ENCODE data around the gene SLC12A3.
"Not testable (repeated sequence)": the region's sequence is repeated elsewhere in the genome, so short reads cannot be mapped to it uniquely, and the experiment has no call there.

Gene SLC12A3

DNA sequence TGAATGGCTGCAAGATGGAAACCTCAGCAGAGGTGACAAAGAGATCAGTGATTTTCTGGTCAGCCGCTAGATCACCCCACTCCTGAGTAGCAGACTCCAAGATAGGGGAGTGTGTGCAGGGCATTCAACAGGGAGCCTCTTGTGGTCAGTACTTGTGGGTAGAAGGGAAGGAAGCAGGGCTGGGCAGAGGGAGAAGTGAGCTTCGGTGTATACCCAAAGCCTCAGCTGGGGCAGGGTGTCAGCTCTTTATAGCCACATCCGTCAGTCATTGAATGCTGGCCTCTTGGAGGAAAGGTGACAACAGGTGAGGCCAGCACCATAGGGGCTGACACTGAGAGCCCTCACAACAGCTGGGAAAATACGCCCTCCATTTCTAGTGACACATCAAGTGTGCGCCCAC, 2.2 kb upstream of the SLC12A3 start:
- peaks cover 3% of the 10 kb centered on the region for H3K79me2 ChIP-seq
- no peak overlapping the region for H2AFZ ChIP-seq
- no peaks in the 10 kb centered on the region for H3K36me3 ChIP-seq (ENCODE audit: control insufficient read depth, insufficient read depth, low read length)
- H3K4me1 ChIP-seq, result peaks cover 25% of the 10 kb centered on the region
- no peak overlapping the region for H3K4me2 ChIP-seq (ENCODE audit: low read length)
- H3K27ac ChIP-seq, result no peak overlapping the region
- TF ChIP-seq, protein P1, sequence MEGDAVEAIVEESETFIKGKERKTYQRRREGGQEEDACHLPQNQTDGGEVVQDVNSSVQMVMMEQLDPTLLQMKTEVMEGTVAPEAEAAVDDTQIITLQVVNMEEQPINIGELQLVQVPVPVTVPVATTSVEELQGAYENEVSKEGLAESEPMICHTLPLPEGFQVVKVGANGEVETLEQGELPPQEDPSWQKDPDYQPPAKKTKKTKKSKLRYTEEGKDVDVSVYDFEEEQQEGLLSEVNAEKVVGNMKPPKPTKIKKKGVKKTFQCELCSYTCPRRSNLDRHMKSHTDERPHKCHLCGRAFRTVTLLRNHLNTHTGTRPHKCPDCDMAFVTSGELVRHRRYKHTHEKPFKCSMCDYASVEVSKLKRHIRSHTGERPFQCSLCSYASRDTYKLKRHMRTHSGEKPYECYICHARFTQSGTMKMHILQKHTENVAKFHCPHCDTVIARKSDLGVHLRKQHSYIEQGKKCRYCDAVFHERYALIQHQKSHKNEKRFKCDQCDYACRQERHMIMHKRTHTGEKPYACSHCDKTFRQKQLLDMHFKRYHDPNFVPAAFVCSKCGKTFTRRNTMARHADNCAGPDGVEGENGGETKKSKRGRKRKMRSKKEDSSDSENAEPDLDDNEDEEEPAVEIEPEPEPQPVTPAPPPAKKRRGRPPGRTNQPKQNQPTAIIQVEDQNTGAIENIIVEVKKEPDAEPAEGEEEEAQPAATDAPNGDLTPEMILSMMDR (IDR thresholded peaks at IDR 0.05), result no peak
- no peak overlapping the region for H3K4me3 ChIP-seq (ENCODE audit: low read depth, low read length)
- H3K9ac ChIP-seq, result no peak overlapping the region
- no peaks in the 10 kb centered on the region for H3K9me3 ChIP-seq (ENCODE audit: control insufficient read depth, low read length)
- H3K27me3 ChIP-seq (ENCODE audit: control insufficient read depth, insufficient read depth, low read length), result no peaks in the 10 kb centered on the region

DNA sequence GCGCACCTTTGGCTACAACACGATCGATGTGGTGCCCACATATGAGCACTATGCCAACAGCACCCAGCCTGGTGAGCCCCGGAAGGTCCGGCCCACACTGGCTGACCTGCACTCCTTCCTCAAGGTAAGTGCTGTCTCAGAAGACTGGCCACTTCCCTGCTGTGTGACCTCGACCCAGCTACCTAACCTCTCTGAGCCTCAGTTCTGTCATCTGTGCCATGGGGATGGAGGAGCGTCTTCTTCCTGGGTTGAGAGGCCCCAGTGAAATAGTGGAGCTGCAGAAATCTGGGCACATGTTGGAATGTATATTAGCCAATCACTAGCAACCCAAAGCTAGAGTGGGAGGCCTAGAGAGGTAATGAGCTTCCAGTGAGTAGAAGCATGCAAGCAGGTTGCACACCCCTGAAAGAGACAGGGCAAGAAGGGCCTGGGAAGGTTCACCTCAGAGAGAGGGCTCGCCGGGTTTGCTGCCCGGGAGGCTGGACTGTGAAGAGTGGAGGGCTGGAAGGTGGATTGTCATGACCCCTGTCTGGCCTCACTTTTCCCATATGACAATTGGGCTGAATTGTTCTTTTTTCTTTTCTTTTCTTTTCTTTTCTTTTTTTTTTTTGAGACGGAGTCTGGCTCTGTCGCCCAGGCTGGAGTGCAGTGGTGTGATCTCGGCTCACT, 521 bp downstream of the SLC12A3 start:
- H3K9ac ChIP-seq, result no peak overlapping the region
- TF ChIP-seq, protein P1 (IDR thresholded peaks at IDR 0.05), result no peak
- H3K9me3 ChIP-seq (ENCODE audit: control insufficient read depth, low read length), result no peaks in the 10 kb centered on the region
- no peaks in the 10 kb centered on the region for H3K27me3 ChIP-seq (ENCODE audit: control insufficient read depth, insufficient read depth, low read length)
- H3K79me2 ChIP-seq, result peaks cover 4% of the 10 kb centered on the region
- no peak overlapping the region for H3K4me2 ChIP-seq (ENCODE audit: low read length)
- H3K27ac ChIP-seq, result no peak overlapping the region
- H3K36me3 ChIP-seq (ENCODE audit: control insufficient read depth, insufficient read depth, low read length), result no peaks in the 10 kb centered on the region
- no peak overlapping the region for H2AFZ ChIP-seq
- peaks cover 15% of the 10 kb centered on the region for H3K4me1 ChIP-seq
- H3K4me3 ChIP-seq (ENCODE audit: low read depth, low read length), result no peak overlapping the region

DNA sequence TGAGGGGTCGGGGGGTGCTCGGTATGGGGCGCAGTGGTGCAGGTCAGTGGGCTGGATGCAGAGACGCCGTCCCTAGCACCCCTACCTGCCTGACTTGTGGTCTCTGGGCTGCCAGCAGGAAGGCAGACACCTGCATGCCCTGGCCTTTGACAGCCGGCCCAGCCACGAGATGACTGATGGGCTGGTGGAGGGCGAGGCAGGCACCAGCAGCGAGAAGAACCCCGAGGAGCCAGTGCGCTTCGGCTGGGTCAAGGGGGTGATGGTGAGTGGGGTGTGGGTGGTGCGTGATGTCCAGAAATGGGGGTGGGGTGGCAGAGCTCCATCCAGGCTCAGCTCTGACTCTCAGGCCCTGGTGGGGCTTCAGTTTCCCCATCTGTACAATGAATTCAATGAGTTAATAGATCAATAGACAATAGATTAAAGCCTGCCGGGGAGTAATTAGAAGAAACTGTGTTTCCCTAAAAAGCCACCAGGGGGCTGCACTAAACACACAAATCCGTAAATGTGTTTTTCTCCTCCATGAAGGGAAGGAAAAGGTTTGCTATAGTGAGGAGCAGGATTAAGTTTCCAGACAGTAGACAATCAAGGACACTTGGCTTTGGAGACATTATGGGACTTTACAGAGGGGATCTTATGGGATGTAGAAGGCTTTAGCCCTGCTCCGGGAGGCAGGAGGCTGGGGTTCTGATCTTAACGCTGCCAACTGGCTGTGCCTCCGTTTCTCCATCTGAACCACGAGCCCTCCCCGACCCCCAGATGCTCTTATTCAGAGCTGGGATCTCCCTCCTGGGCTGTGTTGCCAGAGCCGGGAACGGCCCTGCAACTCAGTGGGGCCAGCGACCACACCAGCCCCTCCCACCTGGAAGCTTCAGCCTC, 2.2 kb downstream of the SLC12A3 start:
- Histone ChIP-seq H3K9me3 (ENCODE audit: control insufficient read depth, low read length) (no peaks in the 10 kb centered on the region), H3K79me2 (peaks cover 4% of the 10 kb centered on the region), H3K27me3 (ENCODE audit: control insufficient read depth, insufficient read depth, low read length) (no peaks in the 10 kb centered on the region), H3K4me2 (ENCODE audit: low read length) (no peak overlapping the region), H3K27ac (no peak overlapping the region), H3K9ac (peak overlapping the region; percentile 9), H2AFZ (peak overlapping the region; percentile 70), H3K4me1 (no peaks in the 10 kb centered on the region), H3K36me3 (ENCODE audit: control insufficient read depth, insufficient read depth, low read length) (no peaks in the 10 kb centered on the region), H3K4me3 (ENCODE audit: low read depth, low read length) (no peak overlapping the region)
- TF ChIP-seq, protein P1 (IDR thresholded peaks at IDR 0.05), result peak; percentile 90

DNA sequence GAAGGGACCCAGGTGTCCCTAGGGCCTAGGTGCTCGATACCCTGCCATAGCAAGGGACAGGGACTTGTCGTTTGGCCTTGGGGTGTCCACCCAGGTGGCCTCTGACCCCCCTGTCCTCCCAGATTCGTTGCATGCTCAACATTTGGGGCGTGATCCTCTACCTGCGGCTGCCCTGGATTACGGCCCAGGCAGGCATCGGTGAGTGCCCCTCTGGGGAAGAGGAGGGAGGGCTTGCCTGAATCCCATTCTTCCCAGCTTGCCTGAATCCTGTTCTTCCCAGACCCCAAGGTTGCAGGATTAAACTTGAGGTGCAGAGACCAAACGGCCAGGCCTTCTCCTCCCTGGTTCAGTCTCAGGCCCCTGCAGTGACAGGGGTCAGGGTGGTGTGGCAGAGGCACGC, 3.2 kb downstream of the SLC12A3 start:
- Histone ChIP-seq H3K4me2 (ENCODE audit: low read length) (no peak overlapping the region), H2AFZ (no peak overlapping the region), H3K36me3 (ENCODE audit: control insufficient read depth, insufficient read depth, low read length) (no peaks in the 10 kb centered on the region), H3K27ac (no peak overlapping the region), H3K4me1 (no peaks in the 10 kb centered on the region), H3K9me3 (ENCODE audit: control insufficient read depth, low read length) (no peaks in the 10 kb centered on the region), H3K4me3 (ENCODE audit: low read depth, low read length) (no peak overlapping the region), H3K9ac (no peak overlapping the region), H3K79me2 (peaks cover 4% of the 10 kb centered on the region), H3K27me3 (ENCODE audit: control insufficient read depth, insufficient read depth, low read length) (no peaks in the 10 kb centered on the region)
- TF ChIP-seq, protein P1 (IDR thresholded peaks at IDR 0.05), result no peak

DNA sequence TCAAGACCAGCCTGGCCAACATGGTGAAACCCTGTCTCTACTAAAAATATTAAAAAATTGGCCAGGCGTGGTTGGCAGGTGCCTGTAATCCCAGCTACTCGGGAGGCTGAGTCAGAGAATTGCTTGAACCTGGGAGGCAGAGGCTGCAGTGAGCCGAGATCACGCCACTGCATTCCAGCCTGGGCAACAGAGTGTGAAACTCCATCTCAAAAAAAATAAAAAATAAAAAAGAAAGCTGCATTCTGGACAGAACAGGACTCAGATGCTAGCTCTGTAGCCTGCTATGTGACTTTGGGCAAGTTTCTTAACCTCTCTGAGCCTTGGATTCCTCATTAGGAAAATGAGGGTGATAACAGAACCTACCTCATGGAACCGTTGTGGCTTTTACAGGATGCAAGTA, 3.8 kb downstream of the SLC12A3 start:
- H2AFZ ChIP-seq; H3K36me3 ChIP-seq (ENCODE audit: control insufficient read depth, insufficient read depth, low read length); H3K27me3 ChIP-seq (ENCODE audit: control insufficient read depth, insufficient read depth, low read length); H3K4me2 ChIP-seq (ENCODE audit: low read length); H3K79me2 ChIP-seq; H3K4me3 ChIP-seq (ENCODE audit: low read depth, low read length); H3K27ac ChIP-seq; H3K9me3 ChIP-seq (ENCODE audit: control insufficient read depth, low read length); H3K4me1 ChIP-seq; H3K9ac ChIP-seq: not testable (repeated sequence)

Data from parathyroid adenoma (tissue), 2 donors.